HUES6 (cell line): ENCODE measurements around the gene CLRN1.

Experiments
- H3K27ac ChIP-seq: 2 replicates; pipeline ENCODE4 v1.7.0; 2013; ENCODE audit warnings: low read depth, mild to moderate bottlenecking, low read length, inconsistent platforms
- H3K27me3 ChIP-seq: 2 replicates; pipeline ENCODE4 v1.6.1; 2013; ENCODE audit warnings: low read length; ENCODE audit not compliant: control insufficient read depth, insufficient read depth
- H3K36me3 ChIP-seq: 2 replicates; pipeline ENCODE4 v1.6.1; 2013; ENCODE audit warnings: low read length; ENCODE audit not compliant: control insufficient read depth, insufficient read depth
- H3K4me1 ChIP-seq: 2 replicates; pipeline ENCODE4 v1.6.1; 2013; ENCODE audit warnings: low read length; ENCODE audit not compliant: control insufficient read depth, insufficient read depth
- H3K4me3 ChIP-seq: 2 replicates; pipeline ENCODE4 v1.5.1; 2013; ENCODE audit warnings: low read depth, low read length
- H3K9ac ChIP-seq: one replicate; pipeline ENCODE4 v1.6.1; 2013; ENCODE audit warnings: mild to moderate bottlenecking, low read length
- H3K9me3 ChIP-seq: 2 replicates; pipeline ENCODE4 v1.6.1; 2013; ENCODE audit warnings: low read depth, low read length; ENCODE audit not compliant: control insufficient read depth, insufficient read depth

CLRN1 gene

DNA sequence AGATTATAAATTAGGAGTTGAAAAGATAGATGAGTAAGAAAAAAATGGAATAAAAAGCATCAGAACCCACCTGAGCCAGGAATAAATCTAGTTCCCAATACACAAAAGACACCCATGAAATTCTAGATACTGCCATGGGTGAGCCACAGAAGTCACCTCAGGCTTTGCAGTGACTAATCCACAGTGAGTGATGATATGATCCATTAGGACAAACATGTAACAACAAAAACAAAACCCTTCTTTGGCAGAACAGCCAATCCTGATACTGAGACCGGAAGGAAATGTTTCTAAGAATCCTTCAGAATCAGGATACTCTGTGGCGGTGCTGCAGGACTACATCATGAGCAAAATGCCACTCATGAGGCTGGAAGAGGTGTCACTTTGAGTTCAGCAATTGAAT is 52.3 kb downstream of the CLRN1 start:
- Histone ChIP-seq H3K27me3 (no peaks in the 10 kb centered on the region), H3K36me3 (no peaks in the 10 kb centered on the region), H3K9ac (no peak overlapping the region), H3K4me3 (no peak overlapping the region), H3K4me1 (peaks cover 9% of the 10 kb centered on the region), H3K9me3 (no peaks in the 10 kb centered on the region), H3K27ac (no peak overlapping the region)

DNA sequence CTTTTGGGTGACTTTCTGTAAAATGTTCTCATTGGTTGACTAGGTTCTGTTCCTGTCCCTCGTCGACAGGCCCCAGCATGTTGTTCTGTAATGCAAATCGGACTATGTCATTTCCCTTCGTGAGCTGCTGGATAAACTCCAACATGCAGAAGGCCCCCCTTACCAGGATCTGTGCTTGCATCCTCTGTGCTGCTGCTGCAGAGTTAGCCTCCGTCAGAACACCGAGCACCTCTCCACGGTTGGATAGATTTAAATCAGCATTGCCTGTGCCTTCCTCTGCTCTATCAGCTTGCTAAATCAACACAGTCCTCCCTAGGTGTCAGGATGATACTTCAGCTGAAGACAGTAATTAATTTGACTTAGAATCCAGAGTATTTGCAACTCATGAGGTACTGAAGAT is 54.6 kb downstream of the CLRN1 start:
- Histone ChIP-seq H3K9ac (no peak overlapping the region), H3K4me1 (peaks cover 7% of the 10 kb centered on the region), H3K36me3 (no peaks in the 10 kb centered on the region), H3K27me3 (no peaks in the 10 kb centered on the region), H3K9me3 (no peaks in the 10 kb centered on the region), H3K4me3 (no peak overlapping the region), H3K27ac (no peak overlapping the region)

DNA sequence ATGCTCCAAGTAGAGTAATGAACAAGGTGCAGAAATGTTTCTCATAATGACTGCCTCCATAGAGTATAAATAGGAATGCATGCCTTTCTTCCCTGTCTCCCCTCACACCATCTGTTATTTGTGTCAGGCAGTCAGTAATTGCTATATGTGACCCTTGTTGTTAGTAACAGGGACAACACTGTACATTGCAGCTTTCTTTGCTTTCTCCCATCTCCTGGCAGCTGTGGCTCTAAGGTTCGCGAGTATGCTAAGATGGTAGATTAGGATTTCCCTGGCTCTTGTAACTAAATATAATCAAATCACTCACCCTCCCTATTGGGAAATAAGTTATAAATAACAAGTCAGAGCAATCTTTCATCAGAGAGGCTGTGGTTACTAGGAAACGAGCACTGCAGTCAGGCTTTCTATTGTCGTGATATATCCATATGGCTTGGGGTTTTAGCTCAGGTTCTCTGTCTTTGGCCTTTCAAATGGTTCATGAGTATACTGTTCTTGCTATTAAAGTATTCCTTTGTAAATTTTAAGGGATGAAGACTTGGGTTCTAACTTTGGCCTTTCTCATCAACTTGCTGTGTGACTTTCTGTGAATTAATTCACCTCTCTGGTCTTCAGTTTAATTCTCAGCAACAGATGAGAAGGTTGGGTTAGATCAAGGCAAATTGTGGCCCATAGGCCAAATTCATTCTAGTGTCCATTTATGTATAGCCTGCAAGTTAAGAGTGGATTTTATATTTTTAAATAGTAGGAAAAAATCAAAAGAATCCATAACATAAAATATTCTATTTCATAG is 59.2 kb downstream of the CLRN1 start:
- Histone ChIP-seq H3K27ac (no peak overlapping the region), H3K27me3 (no peaks in the 10 kb centered on the region), H3K4me3 (no peak overlapping the region), H3K9me3 (no peaks in the 10 kb centered on the region), H3K36me3 (no peaks in the 10 kb centered on the region), H3K9ac (no peak overlapping the region), H3K4me1 (0 out of 2 replicates have a peak, but pooled peaks cover 3% of the 10 kb centered on the region)

DNA sequence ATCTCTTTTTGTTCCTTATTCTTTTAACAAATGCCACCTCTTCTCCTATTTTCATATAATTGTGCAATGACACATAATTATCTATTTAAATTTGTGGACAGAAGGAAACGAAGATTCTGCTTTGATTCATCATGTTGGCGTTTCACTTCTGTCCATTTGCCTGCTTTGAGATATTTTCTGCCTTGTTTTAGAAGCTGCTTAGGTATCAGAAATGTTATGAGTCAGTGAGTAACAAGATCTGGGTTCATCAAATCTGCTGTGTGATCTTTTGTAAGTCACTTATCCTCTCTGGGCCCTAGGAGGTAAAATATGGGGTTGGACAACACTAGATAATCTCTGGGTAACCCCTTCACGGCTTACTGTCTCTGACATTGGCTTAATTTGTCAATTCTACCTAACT is 60.0 kb downstream of the CLRN1 start:
- Histone ChIP-seq H3K27ac (no peak overlapping the region), H3K9me3 (no peaks in the 10 kb centered on the region), H3K4me3 (no peak overlapping the region), H3K9ac (no peak overlapping the region), H3K36me3 (no peaks in the 10 kb centered on the region), H3K27me3 (no peaks in the 10 kb centered on the region), H3K4me1 (no peaks in the 10 kb centered on the region)

DNA sequence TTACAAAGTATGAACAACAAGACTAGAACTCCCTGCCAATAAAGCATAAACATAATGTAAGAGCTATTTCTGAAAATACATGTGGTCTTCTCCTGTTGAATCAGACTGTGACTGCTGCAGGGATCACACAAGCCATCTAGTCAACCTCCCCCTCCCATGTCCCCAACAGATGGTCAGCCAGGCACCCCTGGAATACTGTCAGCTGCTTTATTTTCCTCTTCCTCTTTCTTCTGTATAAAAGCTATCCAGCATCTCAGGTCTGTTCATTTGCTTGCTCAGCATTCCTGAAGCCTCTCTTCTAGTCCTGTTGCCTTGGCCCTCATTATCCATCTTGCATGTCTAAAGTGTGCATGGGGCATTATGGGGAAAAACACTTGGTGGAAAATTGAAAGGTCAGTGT is 60.8 kb downstream of the CLRN1 start:
- H3K4me3 ChIP-seq, result no peak overlapping the region
- H3K4me1 ChIP-seq, result no peaks in the 10 kb centered on the region
- no peaks in the 10 kb centered on the region for H3K9me3 ChIP-seq
- H3K27ac ChIP-seq, result no peak overlapping the region
- H3K36me3 ChIP-seq, result no peaks in the 10 kb centered on the region
- H3K27me3 ChIP-seq, result no peaks in the 10 kb centered on the region
- no peak overlapping the region for H3K9ac ChIP-seq

DNA sequence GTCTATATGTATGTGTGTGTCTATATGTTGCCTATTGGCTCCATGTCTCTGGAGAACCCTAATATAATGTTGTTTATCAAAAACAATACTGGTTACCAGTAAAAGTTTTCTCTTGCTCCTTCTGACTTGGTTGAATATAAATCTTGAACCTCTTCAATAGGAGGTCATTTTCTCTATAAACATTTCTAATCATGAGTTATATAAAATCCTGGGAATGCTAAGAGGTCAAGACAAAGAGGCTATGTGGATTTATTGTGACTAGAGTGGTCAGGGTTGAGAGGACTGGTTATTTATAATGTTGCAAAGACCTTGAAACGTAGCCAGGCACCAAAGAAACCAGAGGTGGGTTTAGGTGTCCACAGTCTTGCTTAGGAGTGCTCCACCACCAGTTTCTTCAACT is 66.1 kb downstream of the CLRN1 start:
- H3K27ac ChIP-seq, result no peak overlapping the region
- H3K9ac ChIP-seq, result no peak overlapping the region
- H3K9me3 ChIP-seq, result no peaks in the 10 kb centered on the region
- H3K36me3 ChIP-seq, result no peaks in the 10 kb centered on the region
- no peak overlapping the region for H3K4me3 ChIP-seq
- no peaks in the 10 kb centered on the region for H3K27me3 ChIP-seq
- H3K4me1 ChIP-seq, result no peaks in the 10 kb centered on the region

DNA sequence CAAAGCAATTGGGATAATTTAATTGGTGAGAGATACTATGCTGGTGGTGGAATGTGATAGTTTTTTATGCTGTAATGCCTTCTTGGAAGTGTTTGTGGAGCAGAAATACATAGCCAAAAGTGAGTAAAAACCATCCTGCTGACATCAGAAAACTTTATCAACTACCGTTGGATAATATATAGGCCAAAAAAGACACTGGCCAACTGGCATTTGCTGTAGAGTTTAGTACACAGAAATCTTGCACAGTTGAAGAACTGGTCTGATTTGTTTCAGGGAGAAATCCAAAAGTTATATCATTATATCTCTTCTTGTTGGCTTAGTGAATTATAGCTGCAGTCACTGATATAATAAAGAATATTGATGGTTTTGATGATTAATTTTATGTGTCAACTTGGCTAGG is 66.8 kb downstream of the CLRN1 start:
- Histone ChIP-seq H3K27me3 (no peaks in the 10 kb centered on the region), H3K27ac (no peak overlapping the region), H3K9ac (no peak overlapping the region), H3K36me3 (no peaks in the 10 kb centered on the region), H3K4me1 (no peaks in the 10 kb centered on the region), H3K4me3 (no peak overlapping the region), H3K9me3 (no peaks in the 10 kb centered on the region)

DNA sequence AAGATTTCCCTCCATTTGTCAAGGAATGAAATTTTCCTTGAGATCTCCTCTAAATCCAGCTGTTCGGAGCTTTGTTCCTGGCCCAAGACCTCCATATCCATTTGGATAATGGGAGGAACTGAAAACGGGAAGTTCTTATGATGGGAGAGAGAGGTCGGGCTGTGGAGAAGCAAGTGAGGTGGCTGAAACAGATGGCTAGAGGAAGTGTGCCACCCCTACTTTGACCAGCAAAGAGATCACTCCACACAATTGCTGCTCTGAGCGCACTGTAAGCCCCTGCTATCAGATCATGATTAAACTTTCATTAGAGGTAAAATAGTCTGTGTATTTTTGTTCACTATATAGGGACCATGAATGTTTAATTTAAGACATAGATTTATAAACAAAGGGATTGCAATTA is 67.2 kb downstream of the CLRN1 start, which contains the start of gene MINDY4B:
Gene MINDY4B (minus strand): TSS at position 101 of the 400 bp plus-strand sequence. CDS start 0 bp downstream, at position 101.
- Histone ChIP-seq H3K9me3 (no peaks in the 10 kb centered on the region), H3K36me3 (no peaks in the 10 kb centered on the region), H3K27me3 (no peaks in the 10 kb centered on the region), H3K9ac (no peak within 1 kb of the TSS), H3K4me3 (no peak within 1 kb of the TSS), H3K27ac (no peak within 1 kb of the TSS), H3K4me1 (no peaks in the 10 kb centered on the region)

DNA sequence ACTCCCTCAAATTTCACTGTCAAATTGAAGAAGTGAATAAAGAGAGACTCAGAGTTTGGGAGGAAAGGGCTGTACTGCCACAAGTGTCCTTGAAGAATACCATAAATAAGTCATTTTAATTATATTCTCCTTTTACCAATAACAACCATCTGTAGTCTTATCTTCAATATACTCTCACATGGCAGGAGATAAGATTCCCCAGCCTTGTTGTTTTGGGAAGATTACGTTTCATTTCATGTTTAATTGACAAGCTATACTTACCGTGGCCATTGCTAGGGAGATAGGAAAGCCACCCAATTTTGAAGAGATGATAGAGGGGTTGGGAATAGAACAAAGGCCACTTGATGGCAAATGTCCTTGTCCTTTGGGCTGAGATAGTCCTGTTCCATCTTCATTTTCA is 69.5 kb downstream of the CLRN1 start:
- Histone ChIP-seq H3K27ac (no peak overlapping the region), H3K4me1 (no peaks in the 10 kb centered on the region), H3K36me3 (no peaks in the 10 kb centered on the region)

DNA sequence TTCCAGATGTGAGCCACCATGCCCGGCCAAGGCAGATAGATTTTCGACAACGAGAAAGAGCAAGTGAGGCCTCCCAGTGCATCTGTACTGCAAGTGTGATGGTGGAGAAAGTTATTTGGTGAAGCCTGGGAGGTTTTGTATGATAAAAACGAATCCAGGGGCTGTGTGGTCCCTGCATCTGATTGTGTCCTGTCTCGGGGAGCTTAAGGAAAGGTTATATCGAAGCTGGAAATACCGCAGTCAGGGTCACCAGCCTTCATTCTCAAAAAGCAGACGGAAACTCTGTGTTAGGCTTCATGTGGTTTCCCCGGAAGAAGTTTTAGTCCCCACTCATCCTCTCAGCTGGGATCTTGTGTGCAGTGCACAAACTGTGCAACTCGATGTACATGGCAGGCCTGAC is 70.7 kb downstream of the CLRN1 start:
- Histone ChIP-seq H3K36me3 (no peaks in the 10 kb centered on the region), H3K27me3 (no peaks in the 10 kb centered on the region)

More for the DNA sequence above, 69.5 kb downstream of the CLRN1 start:
- no peaks in the 10 kb centered on the region for H3K27me3 ChIP-seq
- no peak overlapping the region for H3K9ac ChIP-seq
- H3K9me3 ChIP-seq, result no peaks in the 10 kb centered on the region
- H3K4me3 ChIP-seq, result no peak overlapping the region

DNA sequence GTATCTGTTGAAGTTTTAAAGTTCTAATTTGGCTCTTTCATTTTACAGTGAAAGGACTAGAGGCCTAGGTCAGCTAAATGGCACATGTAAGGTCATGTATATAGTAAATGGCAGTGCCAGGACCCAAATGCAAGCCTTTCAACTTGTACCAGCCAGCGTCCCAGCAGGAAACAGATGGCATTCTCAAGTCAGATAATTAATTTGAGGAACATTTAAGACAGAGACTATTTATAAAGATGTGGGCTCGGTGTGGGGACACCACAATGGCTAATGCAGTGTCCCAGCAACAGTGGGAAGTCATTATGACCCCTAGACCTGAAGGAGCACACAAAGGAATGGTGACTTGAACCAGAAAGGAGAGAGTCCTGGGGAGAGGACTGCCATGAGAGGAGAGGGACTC is 73.4 kb downstream of the CLRN1 start:
- Histone ChIP-seq H3K27me3 (no peaks in the 10 kb centered on the region), H3K9me3 (no peaks in the 10 kb centered on the region), H3K4me1 (no peaks in the 10 kb centered on the region), H3K36me3 (no peaks in the 10 kb centered on the region), H3K27ac (no peak overlapping the region), H3K9ac (no peak overlapping the region), H3K4me3 (no peak overlapping the region)

More for the DNA sequence above, 70.7 kb downstream of the CLRN1 start:
- Histone ChIP-seq H3K4me3 (no peak overlapping the region), H3K9ac (no peak overlapping the region), H3K9me3 (no peaks in the 10 kb centered on the region), H3K4me1 (no peaks in the 10 kb centered on the region), H3K27ac (no peak overlapping the region)
